DOHH2 (cell line): ENCODE data around the gene FNDC3A.

Experiments used
- H3F3A ChIP-seq: fragments of 200-600 bp; sonication (generic), shearing (Covaris generic); 2 replicates; pipeline ENCODE4 v1.6.0; 2016; ENCODE audit warnings: antibody characterized with exemption, mild to moderate bottlenecking; ENCODE audit not compliant: control insufficient read depth, insufficient read depth
- H3K27ac ChIP-seq: fragments of 200-600 bp; sonication (generic); 2 replicates; pipeline ENCODE4 v1.5.1; 2014; ENCODE audit warnings: low read depth, mild to moderate bottlenecking, low read length, moderate library complexity
- H3K27me3 ChIP-seq: fragments of 200-600 bp; sonication (generic); 2 replicates; pipeline ENCODE4 v1.6.1; 2014; ENCODE audit warnings: mild to moderate bottlenecking, low read length, mixed read lengths; ENCODE audit not compliant: control insufficient read depth
- H3K36me3 ChIP-seq: fragments of 200-600 bp; sonication (generic); 2 replicates; pipeline ENCODE4 v1.6.1; 2014; ENCODE audit warnings: mild to moderate bottlenecking, low read length, moderate library complexity, mixed read lengths; ENCODE audit not compliant: control insufficient read depth
- H3K4me1 ChIP-seq: fragments of 200-600 bp; sonication (generic); 2 replicates; pipeline ENCODE4 v1.6.1; 2014; ENCODE audit warnings: mild to moderate bottlenecking, low read length, mixed read lengths; ENCODE audit not compliant: control insufficient read depth
- H3K4me2 ChIP-seq: fragments of 200-600 bp; sonication (generic); 2 replicates; pipeline ENCODE4 v1.6.0; 2014; ENCODE audit warnings: mild to moderate bottlenecking, low read length, moderate library complexity
- H3K4me3 ChIP-seq: fragments of 200-600 bp; sonication (generic); 2 replicates; pipeline ENCODE4 v1.5.1; 2014; ENCODE audit warnings: mild to moderate bottlenecking, low read length, mixed read lengths
- H3K79me2 ChIP-seq: fragments of 200-600 bp; sonication (generic); 2 replicates; pipeline ENCODE4 v1.6.1; 2014; ENCODE audit warnings: mild to moderate bottlenecking, low read length, mixed read lengths; ENCODE audit not compliant: control insufficient read depth
- H3K9me2 ChIP-seq: fragments of 200-600 bp; sonication (generic); replicated peaks from 2 replicates; pipeline ENCODE4 v1.6.1; 2014; ENCODE audit warnings: mild to moderate bottlenecking, low read length, mixed read lengths; ENCODE audit not compliant: control insufficient read depth
- H3K9me3 ChIP-seq: fragments of 200-600 bp; sonication (generic); 2 replicates; pipeline ENCODE4 v1.6.1; 2014; ENCODE audit warnings: antibody characterized with exemption, low read length, mixed read lengths; ENCODE audit not compliant: control insufficient read depth, insufficient read depth
- H4K20me1 ChIP-seq: fragments of 200-600 bp; sonication (generic); 2 replicates; pipeline ENCODE4 v1.6.0; 2014; ENCODE audit warnings: low read depth, mild to moderate bottlenecking, antibody characterized with exemption, low read length, moderate library complexity; ENCODE audit not compliant: control insufficient read depth, insufficient read depth
- CTCF ChIP-seq: fragments of 200-600 bp; sonication (generic); IDR thresholded peaks from one replicate; pipeline ENCODE4 v1.5.1; 2014; ENCODE audit warnings: antibody characterized with exemption, mild to moderate bottlenecking, low read depth, low read length; ENCODE audit not compliant: poor library complexity, severe bottlenecking
- EZH2phosphoT487 ChIP-seq: fragments of 200-600 bp; sonication (generic); IDR thresholded peaks from 2 replicates; pipeline ENCODE4 v1.6.1; 2017; ENCODE audit warnings: borderline replicate concordance, mild to moderate bottlenecking, antibody characterized with exemption, low read length, moderate library complexity, mixed read lengths

FNDC3A gene

GRCh38 chr13:49023431-49023830 is 47.7 kb downstream of the FNDC3A start:
- Histone ChIP-seq H3K79me2 (no peaks in the 10 kb centered on the region), H3F3A (no peaks in the 10 kb centered on the region), H3K4me1 (no peaks in the 10 kb centered on the region), H4K20me1 (no peaks in the 10 kb centered on the region), H3K4me2 (no peak overlapping the region), H3K9me3 (no peaks in the 10 kb centered on the region), H3K27ac (no peak overlapping the region), H3K36me3 (no peaks in the 10 kb centered on the region), H3K27me3 (no peaks in the 10 kb centered on the region), H3K4me3 (no peak overlapping the region), H3K9me2 (no peaks in the 10 kb centered on the region)
- no peak for TF ChIP-seq CTCF
- no peak for TF ChIP-seq EZH2phosphoT487

DNA sequence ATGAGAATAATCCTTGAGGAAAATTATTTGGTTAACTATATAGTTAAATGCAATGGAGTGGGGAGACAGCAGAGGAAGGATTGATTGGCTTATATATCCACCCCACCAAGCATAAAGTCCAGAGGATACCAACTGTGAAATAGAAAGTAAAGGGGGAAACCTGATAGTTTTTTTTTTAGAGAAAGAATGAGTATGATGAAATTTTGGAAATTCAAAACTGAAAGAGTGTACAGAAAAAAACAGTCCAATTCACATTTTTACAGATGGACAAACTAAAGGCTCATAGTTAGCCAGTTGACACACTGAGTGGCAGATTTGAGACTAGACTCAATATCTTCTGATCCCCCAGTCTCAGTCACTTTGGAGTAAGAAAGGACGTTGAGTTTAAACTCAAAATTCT is 51.1 kb downstream of the FNDC3A start:
- Histone ChIP-seq H3K27ac (no peak overlapping the region), H3K27me3 (no peaks in the 10 kb centered on the region), H3K36me3 (no peaks in the 10 kb centered on the region), H3K9me3 (no peaks in the 10 kb centered on the region), H3K4me2 (no peak overlapping the region), H3K4me3 (no peak overlapping the region), H3F3A (no peaks in the 10 kb centered on the region), H4K20me1 (no peaks in the 10 kb centered on the region), H3K9me2 (no peaks in the 10 kb centered on the region), H3K4me1 (no peaks in the 10 kb centered on the region), H3K79me2 (no peaks in the 10 kb centered on the region)
- TF ChIP-seq EZH2phosphoT487, result no peak
- no peak for TF ChIP-seq CTCF

GRCh38 chr13:49029570-49029969 is 53.9 kb downstream of the FNDC3A start:
- no peak for TF ChIP-seq CTCF
- no peak for TF ChIP-seq EZH2phosphoT487
- Histone ChIP-seq H4K20me1 (no peaks in the 10 kb centered on the region), H3F3A (no peaks in the 10 kb centered on the region), H3K79me2 (no peaks in the 10 kb centered on the region), H3K4me1 (no peaks in the 10 kb centered on the region), H3K36me3 (no peaks in the 10 kb centered on the region), H3K9me2 (no peaks in the 10 kb centered on the region), H3K27me3 (no peaks in the 10 kb centered on the region), H3K27ac (no peak overlapping the region), H3K4me3 (no peak overlapping the region), H3K4me2 (no peak overlapping the region), H3K9me3 (no peaks in the 10 kb centered on the region)

- no peaks in the 10 kb centered on the region for H3K27me3 ChIP-seq
- TF ChIP-seq CTCF (no peak), EZH2phosphoT487 (no peak)
- no peak overlapping the region for H3K4me3 ChIP-seq
- no peaks in the 10 kb centered on the region for H3F3A ChIP-seq
- no peaks in the 10 kb centered on the region for H3K79me2 ChIP-seq
- H3K9me2 ChIP-seq, result no peaks in the 10 kb centered on the region
- no peaks in the 10 kb centered on the region for H3K36me3 ChIP-seq
- no peak overlapping the region for H3K4me2 ChIP-seq
- H4K20me1 ChIP-seq, result no peaks in the 10 kb centered on the region
- no peaks in the 10 kb centered on the region for H3K9me3 ChIP-seq
- no peaks in the 10 kb centered on the region for H3K4me1 ChIP-seq
- no peak overlapping the region for H3K27ac ChIP-seq
Measured at GRCh38 chr13:49030213-49030612, 54.5 kb downstream of the FNDC3A start.
